Measurements from ENCODE around the gene MYO10. TPM values are rescaled to one million over a fixed set of nuclear protein-coding genes. Genes with fewer than 3 reads are reported as not detected.

Gene MYO10
- total RNA-seq, 2 experiments from 2014 or later, result 0.03 to 1.7 TPM

DNA sequence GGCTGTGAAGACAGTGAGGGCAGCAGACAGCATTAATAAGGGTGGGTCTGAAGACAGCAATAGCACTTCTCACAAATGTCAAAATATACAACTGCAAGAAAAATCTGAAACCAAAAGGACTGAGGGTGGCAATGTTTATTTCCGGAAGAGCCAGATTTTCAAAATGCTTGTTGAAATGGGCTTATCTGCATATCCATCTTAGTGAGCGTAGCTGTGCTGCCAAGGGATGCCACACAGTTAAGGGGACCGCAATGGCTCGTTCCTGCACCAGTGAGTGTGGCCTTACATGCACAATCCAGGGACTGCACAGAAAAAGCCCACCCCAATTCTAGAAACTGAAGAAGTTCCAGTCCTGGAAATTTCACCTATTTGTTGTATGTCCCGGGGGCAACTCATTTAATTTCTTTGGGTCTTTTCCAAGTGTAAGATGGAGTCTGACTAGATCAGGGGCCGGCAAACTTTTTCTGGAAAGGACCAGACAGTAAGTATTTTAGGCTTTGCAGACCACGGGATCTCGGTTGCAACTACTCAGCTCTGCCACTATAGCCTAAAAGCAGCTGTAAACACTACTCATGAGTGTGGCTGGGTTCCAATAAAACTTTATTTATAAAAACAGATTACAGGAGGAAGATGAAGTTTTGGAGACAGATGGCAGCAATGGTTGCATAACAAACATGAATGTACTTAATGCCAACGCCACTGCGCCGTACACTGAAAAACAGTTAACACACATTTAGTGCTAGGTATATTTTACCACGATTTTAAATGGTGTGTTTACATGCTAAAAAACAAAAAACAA is 154.1 kb downstream of the MYO10 start:
- Histone ChIP-seq H3K9me2 (ENCODE audit: insufficient read depth, low read length) (no peaks in the 10 kb centered on the region), H3K27ac (ENCODE audit: low read depth, low read length, poor library complexity, severe bottlenecking) (no peak overlapping the region), H4K20me1 (ENCODE audit: insufficient read depth, low read length) (no peaks in the 10 kb centered on the region), H2AFZ (ENCODE audit: low read length) (no peak overlapping the region), H3K36me3 (ENCODE audit: insufficient read depth, low read length) (no peaks in the 10 kb centered on the region), H3K9me3 (ENCODE audit: low read length) (no peaks in the 10 kb centered on the region), H3K4me2 (ENCODE audit: low read length) (no peak overlapping the region), H3K79me2 (ENCODE audit: insufficient read depth, low read depth, low read length) (no peaks in the 10 kb centered on the region), H3K4me3 (ENCODE audit: low read depth, low read length, poor library complexity, severe bottlenecking) (no peak overlapping the region), H3K4me1 (ENCODE audit: insufficient read depth, low read length, poor library complexity, severe bottlenecking) (no peaks in the 10 kb centered on the region)
- ChIA-PET POLR2A (interaction anchor here (0.6 kb wide), 1 partner anchor 412 kb away, joined by 3 read pairs; no protein-coding TSS in a partner anchor), CTCF (ENCODE audit: unreplicated experiment) (no interaction called here)
- DNase-seq (ENCODE audit: low spot score), result no peak
- BruUV-seq (replicated peaks), result no TSS peak
- TF ChIP-seq, protein P1, sequence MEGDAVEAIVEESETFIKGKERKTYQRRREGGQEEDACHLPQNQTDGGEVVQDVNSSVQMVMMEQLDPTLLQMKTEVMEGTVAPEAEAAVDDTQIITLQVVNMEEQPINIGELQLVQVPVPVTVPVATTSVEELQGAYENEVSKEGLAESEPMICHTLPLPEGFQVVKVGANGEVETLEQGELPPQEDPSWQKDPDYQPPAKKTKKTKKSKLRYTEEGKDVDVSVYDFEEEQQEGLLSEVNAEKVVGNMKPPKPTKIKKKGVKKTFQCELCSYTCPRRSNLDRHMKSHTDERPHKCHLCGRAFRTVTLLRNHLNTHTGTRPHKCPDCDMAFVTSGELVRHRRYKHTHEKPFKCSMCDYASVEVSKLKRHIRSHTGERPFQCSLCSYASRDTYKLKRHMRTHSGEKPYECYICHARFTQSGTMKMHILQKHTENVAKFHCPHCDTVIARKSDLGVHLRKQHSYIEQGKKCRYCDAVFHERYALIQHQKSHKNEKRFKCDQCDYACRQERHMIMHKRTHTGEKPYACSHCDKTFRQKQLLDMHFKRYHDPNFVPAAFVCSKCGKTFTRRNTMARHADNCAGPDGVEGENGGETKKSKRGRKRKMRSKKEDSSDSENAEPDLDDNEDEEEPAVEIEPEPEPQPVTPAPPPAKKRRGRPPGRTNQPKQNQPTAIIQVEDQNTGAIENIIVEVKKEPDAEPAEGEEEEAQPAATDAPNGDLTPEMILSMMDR (conservative IDR thresholded peaks at IDR 0.05; ENCODE audit: low read length), result no peak
- no peak for TF ChIP-seq EZH2phosphoT487 (IDR thresholded peaks at IDR 0.05; ENCODE audit: borderline replicate concordance, low read depth, low read length)
- intact Hi-C loops (cut with micrococcal nuclease; ENCODE audit: unreplicated experiment), result no loop called here

- H3K4me2 ChIP-seq (ENCODE audit: low read length), result no peak overlapping the region
- ChIA-PET POLR2A (no interaction called here), CTCF (ENCODE audit: unreplicated experiment) (no interaction called here)
- no peak for DNase-seq (ENCODE audit: low spot score)
- no peaks in the 10 kb centered on the region for H4K20me1 ChIP-seq (ENCODE audit: insufficient read depth, low read length)
- H3K79me2 ChIP-seq (ENCODE audit: insufficient read depth, low read depth, low read length), result no peaks in the 10 kb centered on the region
- H3K27ac ChIP-seq (ENCODE audit: low read depth, low read length, poor library complexity, severe bottlenecking), result no peak overlapping the region
- no peak overlapping the region for H3K4me3 ChIP-seq (ENCODE audit: low read depth, low read length, poor library complexity, severe bottlenecking)
- H3K4me1 ChIP-seq (ENCODE audit: insufficient read depth, low read length, poor library complexity, severe bottlenecking), result no peaks in the 10 kb centered on the region
- H2AFZ ChIP-seq (ENCODE audit: low read length), result no peak overlapping the region
- intact Hi-C loops (cut with micrococcal nuclease; ENCODE audit: unreplicated experiment), result no loop called here
- H3K36me3 ChIP-seq (ENCODE audit: insufficient read depth, low read length), result no peaks in the 10 kb centered on the region
- H3K9me3 ChIP-seq (ENCODE audit: low read length), result no peaks in the 10 kb centered on the region
- no peaks in the 10 kb centered on the region for H3K9me2 ChIP-seq (ENCODE audit: insufficient read depth, low read length)
- TF ChIP-seq EZH2phosphoT487 (IDR thresholded peaks at IDR 0.05; ENCODE audit: borderline replicate concordance, low read depth, low read length), result no peak
- no TSS peak for BruUV-seq (replicated peaks)
Measured at GRCh38 chr5:16780325-16780724, 155.8 kb downstream of the MYO10 start.

GRCh38 chr5:16777432-16777831 is 158.7 kb downstream of the MYO10 start:
- Histone ChIP-seq H4K20me1 (ENCODE audit: insufficient read depth, low read length) (no peaks in the 10 kb centered on the region), H3K4me1 (ENCODE audit: insufficient read depth, low read length, poor library complexity, severe bottlenecking) (no peaks in the 10 kb centered on the region), H2AFZ (ENCODE audit: low read length) (no peak overlapping the region), H3K79me2 (ENCODE audit: insufficient read depth, low read depth, low read length) (no peaks in the 10 kb centered on the region), H3K36me3 (ENCODE audit: insufficient read depth, low read length) (no peaks in the 10 kb centered on the region), H3K4me2 (ENCODE audit: low read length) (no peak overlapping the region), H3K27ac (ENCODE audit: low read depth, low read length, poor library complexity, severe bottlenecking) (no peak overlapping the region), H3K9me2 (ENCODE audit: insufficient read depth, low read length) (no peaks in the 10 kb centered on the region), H3K9me3 (ENCODE audit: low read length) (no peaks in the 10 kb centered on the region), H3K4me3 (ENCODE audit: low read depth, low read length, poor library complexity, severe bottlenecking) (no peak overlapping the region)
- ChIA-PET POLR2A (no interaction called here), CTCF (ENCODE audit: unreplicated experiment) (no interaction called here)
- TF ChIP-seq, protein P1 (conservative IDR thresholded peaks at IDR 0.05; ENCODE audit: low read length), result no peak
- TF ChIP-seq EZH2phosphoT487 (IDR thresholded peaks at IDR 0.05; ENCODE audit: borderline replicate concordance, low read depth, low read length), result no peak
- DNase-seq (ENCODE audit: low spot score), result no peak
- BruUV-seq (replicated peaks), result no TSS peak
- intact Hi-C loops (cut with micrococcal nuclease; ENCODE audit: unreplicated experiment), result no loop called here

Measured in OCI-LY7 (cell line).